GM21381 (cell line): ENCODE measurements around the gene TAAR1.
A peak's percentile ranks its signal among the peaks of the same experiment; 100 is the strongest.
"Not testable (repeated sequence)": the region's sequence is repeated elsewhere in the genome, so short reads cannot be mapped to it uniquely, and the experiment has no call there.

ENCODE experiments used
- ATAC-seq: cut with Tn5 transposase; IDR thresholded peaks from one replicate; pipeline ENCODE4 v1.9.1; 2021; ENCODE audit warnings: mild to moderate bottlenecking, moderate library complexity; ENCODE audit not compliant: unreplicated experiment

The TAAR1 gene

GRCh38 chr6:132600900-132601299, 58.1 kb downstream of the TAAR1 start:
- not testable (repeated sequence) for ATAC-seq

DNA sequence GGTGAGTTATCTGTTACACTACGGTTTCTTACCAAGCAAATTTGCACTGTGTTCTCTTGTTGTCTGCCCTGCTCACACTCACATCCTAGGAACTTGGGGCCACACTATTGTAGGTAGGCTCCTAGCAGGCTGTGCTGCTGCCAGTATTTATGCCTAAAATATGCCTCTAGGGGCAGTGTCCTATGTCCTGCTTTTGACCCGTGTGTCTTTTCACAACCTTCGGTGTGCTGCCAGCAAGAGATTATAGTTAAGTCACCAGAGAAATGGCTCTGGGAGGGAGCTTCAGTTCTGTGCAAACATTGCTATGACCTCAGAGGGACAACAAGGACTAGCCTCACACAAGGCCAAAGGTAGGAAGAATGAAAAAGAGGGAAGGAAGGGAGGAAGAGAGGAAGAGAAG, 60.5 kb downstream of the TAAR1 start:
- ATAC-seq: peak; percentile 78

- no peak for ATAC-seq
These were observed 62.8 kb downstream of the TAAR1 start for GRCh38 chr6:132596201-132596600.
